Testis (tissue), 3 donors: ENCODE data around the gene ZNF212. TPM values are rescaled to one million over a fixed set of nuclear protein-coding genes. Genes with fewer than 3 reads are reported as not detected.
A peak's percentile ranks its signal among the peaks of the same experiment; 100 is the strongest.

Experiments
- DNase-seq: peaks from one replicate; pipeline ENCODE4 v3.0.0-alpha.2; 2019
- H3K27ac ChIP-seq, 2 donors: fragments of 200-600 bp; sonication (generic); one replicate each; pipeline ENCODE4 v1.5.1; 2019
- H3K27me3 ChIP-seq: fragments of 200-600 bp; sonication (generic); one replicate; pipeline ENCODE4 v1.5.1; 2019
- H3K36me3 ChIP-seq: fragments of 200-600 bp; sonication (generic); one replicate; pipeline ENCODE4 v1.5.1; 2017; ENCODE audit warnings: low read depth; ENCODE audit errors: missing control alignments
- H3K4me1 ChIP-seq: fragments of 200-600 bp; sonication (generic); one replicate; pipeline ENCODE4 v1.5.1; 2019
- H3K4me3 ChIP-seq, 2 donors: fragments of 200-600 bp; sonication (generic); one replicate each; pipeline ENCODE4 v1.5.1; 2017 to 2019
- H3K9me3 ChIP-seq: fragments of 200-600 bp; sonication (generic); one replicate; pipeline ENCODE4 v1.5.1; 2017
- CTCF ChIP-seq, 3 experiments: fragments of 450-650 bp in 2 of 3; fragments of 200-600 bp in 1 of 3; sonication (generic) in 1 of 3; IDR thresholded peaks; one replicate each; pipeline ENCODE4 v1.5.1; 2016 to 2019; ENCODE audit warnings: antibody characterized with exemption in 3 of 3, mild to moderate bottlenecking in 2 of 3, moderate library complexity in 1 of 3
- POLR2A ChIP-seq: fragments of 450-650 bp; IDR thresholded peaks from one replicate; pipeline ENCODE4 v1.6.1; 2017; ENCODE audit warnings: antibody characterized with exemption, mild to moderate bottlenecking, moderate library complexity
- WGBS, 2 donors: methylation state at CpG; one replicate each; pipeline ENCODE4 v1.1.5; 2018; 5-methylcytosine and 5-hydroxymethylcytosine counted together
- intact Hi-C: fragments of 100-400 bp; cut with DNase I; formaldehyde crosslinking; loops from one replicate; pipeline ENCODE4 v1.15.1; 2023; ENCODE audit warnings: low total_unique reads
- polyA plus RNA-seq: library from polyadenylated mRNA; stranded (reverse); fragments of 350-450 nt; fragmentation: Illumina TruSeq; extraction: RNeasy Lipid Tissue Mini Kit (QIAGEN cat#74804); gene quantifications from one replicate; pipeline ENCODE4 v1.2.3, GENCODE V29; 2014; ENCODE audit warnings: low read depth, low replicate concordance; ENCODE audit not compliant: insufficient read depth
- total RNA-seq, 2 donors: library from RNA; depleted of rRNA; stranded (reverse); fragments of >200 nt; gene quantifications; one replicate each; pipeline ENCODE4 v1.2.3, GENCODE V29; 2016

ZNF212 gene
- total and polyA plus RNA-seq, 3 donors from 2014 or later: 17.2 to 24.2 (median 23.1) TPM

DNA sequence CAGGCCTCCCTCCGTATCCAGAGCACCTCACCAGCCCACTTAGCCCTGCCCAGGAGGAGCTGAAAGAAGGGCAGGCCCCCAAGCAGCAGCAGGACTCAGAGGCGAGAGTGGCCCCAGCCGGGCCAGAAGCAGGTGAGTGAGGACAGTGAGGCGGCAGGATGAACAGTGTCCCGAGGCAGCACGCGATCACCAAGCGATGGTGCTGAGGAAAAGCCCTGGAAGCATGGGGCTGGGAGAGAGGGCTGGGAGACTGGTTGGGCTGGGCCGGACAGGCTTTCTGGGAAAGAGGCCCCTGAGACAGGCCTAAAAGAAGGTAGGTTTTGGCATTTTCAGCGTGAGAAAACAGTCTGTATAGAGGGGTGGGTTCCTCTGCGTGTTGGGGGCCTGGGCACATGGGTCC, 38.9 kb downstream of the ZNF212 start:
- Histone ChIP-seq H3K36me3 (no peaks in the 10 kb centered on the region), H3K27ac (no peak overlapping the region), H3K4me3 (no peak overlapping the region), H3K9me3 (no peaks in the 10 kb centered on the region), H3K27me3 (no peaks in the 10 kb centered on the region), H3K4me1 (no peaks in the 10 kb centered on the region)
- no peak for DNase-seq
- WGBS, 2 donors: 93 to 96% methylated on average over 10 to 11 of the region's 11 CpGs
- intact Hi-C loops: no loop called here
- TF ChIP-seq CTCF (IDR thresholded peaks at IDR 0.05) (no peak), POLR2A (no peak)

- Histone ChIP-seq H3K4me3 (no peak overlapping the region), H3K4me1 (no peaks in the 10 kb centered on the region), H3K27ac (no peak overlapping the region), H3K9me3 (no peaks in the 10 kb centered on the region), H3K36me3 (no peaks in the 10 kb centered on the region), H3K27me3 (no peaks in the 10 kb centered on the region)
- WGBS, 2 donors: 92 to 96% methylated on average over 17 of the region's 17 CpGs
- DNase-seq: no peak
- intact Hi-C loops: no loop called here
- no peak for TF ChIP-seq CTCF (IDR thresholded peaks at IDR 0.05)
- TF ChIP-seq POLR2A: no peak
Measured at GRCh38 chr7:149279111-149279743, 39.8 kb downstream of the ZNF212 start.

DNA sequence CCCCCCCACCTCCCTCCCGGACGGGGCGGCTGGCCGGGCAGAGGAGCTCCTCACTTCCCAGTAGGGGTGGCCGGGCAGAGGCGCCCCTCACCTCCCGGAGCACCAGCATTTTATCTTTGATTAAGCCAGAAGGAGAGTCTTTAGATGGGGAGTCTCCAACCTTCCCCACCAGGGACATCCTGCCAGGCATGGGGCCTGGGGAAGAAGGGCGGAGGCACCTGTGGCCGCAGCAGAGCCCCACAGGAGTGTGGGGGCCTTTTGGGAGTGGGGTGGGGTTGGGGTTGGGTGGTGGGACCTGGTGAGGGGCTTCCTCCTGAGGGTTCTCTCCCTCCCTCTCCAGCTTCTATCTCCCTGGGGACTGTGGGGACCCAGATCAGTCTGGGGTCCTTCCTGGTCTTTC, 40.7 kb downstream of the ZNF212 start:
- intact Hi-C loops: no loop called here
- no peaks in the 10 kb centered on the region for H3K9me3 ChIP-seq
- no peak overlapping the region for H3K27ac ChIP-seq
- no peak for DNase-seq
- no peaks in the 10 kb centered on the region for H3K36me3 ChIP-seq
- H3K27me3 ChIP-seq: no peaks in the 10 kb centered on the region
- WGBS, 2 donors: 84% methylated on average over 8 of the region's 9 CpGs; no CpG with 5 or more reads in 1 of the 2 donors
- H3K4me3 ChIP-seq: no peak overlapping the region
- H3K4me1 ChIP-seq: no peaks in the 10 kb centered on the region
- TF ChIP-seq POLR2A: no peak

- Histone ChIP-seq H3K27ac (no peak overlapping the region), H3K4me1 (no peaks in the 10 kb centered on the region), H3K36me3 (no peaks in the 10 kb centered on the region), H3K4me3 (no peak overlapping the region), H3K27me3 (no peaks in the 10 kb centered on the region), H3K9me3 (no peaks in the 10 kb centered on the region)
- intact Hi-C loops: no loop called here
- WGBS, 2 donors: 91 to 100% methylated on average over 3 to 8 of the region's 8 CpGs
- TF ChIP-seq CTCF (IDR thresholded peaks at IDR 0.05): no peak
- TF ChIP-seq POLR2A: no peak
- no peak for DNase-seq
Measured at GRCh38 chr7:149280661-149281507, 41.4 kb downstream of the ZNF212 start.

DNA sequence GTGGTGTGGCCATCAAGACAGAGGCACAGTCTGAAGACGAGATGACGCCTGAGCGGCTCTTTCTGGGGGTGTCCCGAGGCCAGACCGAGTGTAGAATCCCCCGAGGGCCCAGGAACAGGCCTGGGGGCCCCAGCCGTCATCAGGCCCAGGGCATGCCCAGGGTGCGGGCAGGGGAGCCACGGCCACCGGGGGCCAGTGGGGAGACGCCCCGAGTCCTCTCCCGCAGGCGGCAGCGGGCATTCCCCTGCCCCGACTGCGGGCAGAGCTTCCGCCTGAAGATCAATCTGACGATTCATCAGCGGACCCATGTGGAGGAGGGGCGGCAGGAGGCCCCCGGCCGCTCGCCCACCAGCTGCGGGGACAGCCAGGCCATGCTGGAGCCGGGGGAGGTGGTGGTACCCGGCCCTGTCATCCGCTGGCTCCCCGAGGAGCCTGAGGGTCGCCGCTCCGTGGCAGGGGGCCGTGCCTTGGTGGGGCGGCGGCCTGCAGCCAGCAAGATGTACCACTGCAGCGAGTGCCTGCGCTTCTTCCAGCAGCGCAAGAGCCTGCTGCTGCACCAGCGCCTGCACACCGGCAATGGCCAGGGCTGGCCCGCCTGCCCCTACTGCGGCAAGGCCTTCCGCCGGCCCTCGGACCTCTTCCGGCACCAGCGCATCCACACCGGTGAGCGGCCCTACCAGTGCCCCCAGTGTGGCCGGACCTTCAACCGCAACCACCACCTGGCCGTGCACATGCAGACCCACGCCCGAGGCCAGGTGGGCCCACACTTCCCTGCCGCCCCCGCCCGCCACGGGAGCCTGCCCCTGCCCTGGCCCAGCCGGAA, 42.3 kb downstream of the ZNF212 start:
- 69 to 78% methylated on average over 22 to 50 of the region's 59 CpGs for WGBS, 2 donors
- Histone ChIP-seq H3K27me3 (no peaks in the 10 kb centered on the region), H3K36me3 (no peaks in the 10 kb centered on the region), H3K27ac (no peak overlapping the region), H3K9me3 (no peaks in the 10 kb centered on the region), H3K4me3 (peak overlapping the region in 1 of 2 donors; percentile 26), H3K4me1 (no peaks in the 10 kb centered on the region)
- TF ChIP-seq POLR2A (no peak), CTCF (IDR thresholded peaks at IDR 0.05) (no peak)
- intact Hi-C loops: no loop called here
- no peak for DNase-seq
